ENCODE measurements around the gene BUD13.

Gene BUD13

DNA sequence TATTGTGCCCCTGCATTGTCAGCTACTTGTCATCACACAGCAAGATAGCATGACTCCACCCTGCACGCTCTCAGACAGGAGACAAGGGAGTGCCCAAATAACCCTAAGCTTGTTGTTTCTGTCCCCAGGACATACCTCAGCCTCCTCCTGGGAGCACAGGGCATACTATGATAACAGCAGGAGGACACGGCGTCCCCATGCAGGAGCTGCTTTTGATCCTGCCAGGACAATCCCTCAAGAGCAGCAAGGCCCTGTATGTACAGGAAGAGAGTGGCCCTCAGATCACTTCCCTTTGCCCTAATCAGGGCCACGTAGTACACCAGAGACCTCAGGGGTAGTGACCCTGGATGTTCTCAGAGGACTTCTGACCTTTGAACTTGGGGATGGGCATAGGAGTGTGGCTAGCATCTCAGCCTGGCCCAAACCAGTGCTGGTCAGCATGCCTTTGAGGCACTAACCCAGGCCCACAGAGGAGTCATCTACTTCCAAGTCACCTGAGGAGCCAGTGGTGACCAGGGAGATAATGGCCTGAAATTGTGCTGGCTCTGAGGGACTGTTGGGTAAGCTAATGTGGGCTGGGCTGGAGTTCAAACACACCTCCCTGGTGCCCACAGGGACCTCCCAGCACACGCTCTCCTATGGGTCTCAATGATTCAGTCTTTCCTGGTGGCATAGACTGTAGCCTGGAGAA is 41.1 kb upstream of the BUD13 start:
- no peak overlapping the region for H3K27ac Mint-ChIP-seq
- H3K36me3 Mint-ChIP-seq (ENCODE audit: low read depth), result no peaks in the 10 kb centered on the region
- H3K4me3 Mint-ChIP-seq, result no peak overlapping the region
- TF ChIP-seq, protein P1, sequence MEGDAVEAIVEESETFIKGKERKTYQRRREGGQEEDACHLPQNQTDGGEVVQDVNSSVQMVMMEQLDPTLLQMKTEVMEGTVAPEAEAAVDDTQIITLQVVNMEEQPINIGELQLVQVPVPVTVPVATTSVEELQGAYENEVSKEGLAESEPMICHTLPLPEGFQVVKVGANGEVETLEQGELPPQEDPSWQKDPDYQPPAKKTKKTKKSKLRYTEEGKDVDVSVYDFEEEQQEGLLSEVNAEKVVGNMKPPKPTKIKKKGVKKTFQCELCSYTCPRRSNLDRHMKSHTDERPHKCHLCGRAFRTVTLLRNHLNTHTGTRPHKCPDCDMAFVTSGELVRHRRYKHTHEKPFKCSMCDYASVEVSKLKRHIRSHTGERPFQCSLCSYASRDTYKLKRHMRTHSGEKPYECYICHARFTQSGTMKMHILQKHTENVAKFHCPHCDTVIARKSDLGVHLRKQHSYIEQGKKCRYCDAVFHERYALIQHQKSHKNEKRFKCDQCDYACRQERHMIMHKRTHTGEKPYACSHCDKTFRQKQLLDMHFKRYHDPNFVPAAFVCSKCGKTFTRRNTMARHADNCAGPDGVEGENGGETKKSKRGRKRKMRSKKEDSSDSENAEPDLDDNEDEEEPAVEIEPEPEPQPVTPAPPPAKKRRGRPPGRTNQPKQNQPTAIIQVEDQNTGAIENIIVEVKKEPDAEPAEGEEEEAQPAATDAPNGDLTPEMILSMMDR (IDR thresholded peaks at IDR 0.05; ENCODE audit: unreplicated experiment in 3 of 3), result no peak
- H3K9me3 Mint-ChIP-seq, result no peaks in the 10 kb centered on the region
- H3K27me3 Mint-ChIP-seq (ENCODE audit: low read depth), result no peaks in the 10 kb centered on the region
- no peaks in the 10 kb centered on the region for H3K4me1 Mint-ChIP-seq

DNA sequence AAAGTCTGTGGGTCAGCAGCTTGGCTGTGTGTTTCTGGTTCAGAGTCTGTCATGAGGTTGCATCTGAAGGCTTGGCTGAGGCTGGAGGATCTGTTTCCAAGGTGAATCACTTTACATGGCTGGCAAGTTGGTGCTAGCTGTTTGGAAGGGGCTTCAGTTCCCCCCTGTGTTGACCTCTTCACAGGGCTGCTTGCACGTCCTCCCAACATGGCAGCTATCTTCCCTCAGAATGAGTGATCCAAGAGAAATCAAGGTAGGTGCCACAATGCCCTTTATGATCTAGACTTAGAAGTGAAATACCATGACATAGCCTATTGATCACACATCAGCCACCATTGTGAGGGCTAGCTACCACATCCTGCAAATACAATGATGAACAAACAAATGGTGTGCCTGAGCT is 40.4 kb upstream of the BUD13 start:
- Mint-ChIP-seq H3K4me3 (no peak overlapping the region), H3K9me3 (no peaks in the 10 kb centered on the region), H3K36me3 (ENCODE audit: low read depth) (no peaks in the 10 kb centered on the region), H3K27ac (no peak overlapping the region), H3K4me1 (no peaks in the 10 kb centered on the region), H3K27me3 (ENCODE audit: low read depth) (no peaks in the 10 kb centered on the region)
- TF ChIP-seq, protein P1 (IDR thresholded peaks at IDR 0.05; ENCODE audit: unreplicated experiment in 3 of 3), result no peak

DNA sequence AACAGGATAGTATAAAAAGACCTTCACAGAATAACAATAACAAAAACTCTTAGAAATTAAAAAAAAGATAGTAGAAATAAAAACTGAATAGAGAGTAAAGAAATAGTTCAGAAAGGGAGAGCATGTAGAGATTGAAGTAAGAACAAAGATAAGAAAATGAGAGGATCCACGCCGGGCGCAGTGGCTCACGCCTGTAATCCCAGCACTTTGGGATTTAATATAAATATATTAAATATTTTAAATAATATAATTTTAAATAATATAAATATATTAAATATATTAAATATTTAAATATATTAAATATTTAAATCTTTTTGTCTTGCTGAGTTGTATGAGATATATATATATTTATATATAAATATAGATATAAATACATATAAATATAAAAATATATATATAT is 39.3 kb upstream of the BUD13 start:
- no peaks in the 10 kb centered on the region for H3K4me1 Mint-ChIP-seq
- no peak overlapping the region for H3K27ac Mint-ChIP-seq
- H3K4me3 Mint-ChIP-seq, result no peak overlapping the region
- no peaks in the 10 kb centered on the region for H3K27me3 Mint-ChIP-seq (ENCODE audit: low read depth)
- TF ChIP-seq, protein P1 (IDR thresholded peaks at IDR 0.05; ENCODE audit: unreplicated experiment in 3 of 3), result no peak
- no peaks in the 10 kb centered on the region for H3K36me3 Mint-ChIP-seq (ENCODE audit: low read depth)
- no peaks in the 10 kb centered on the region for H3K9me3 Mint-ChIP-seq

DNA sequence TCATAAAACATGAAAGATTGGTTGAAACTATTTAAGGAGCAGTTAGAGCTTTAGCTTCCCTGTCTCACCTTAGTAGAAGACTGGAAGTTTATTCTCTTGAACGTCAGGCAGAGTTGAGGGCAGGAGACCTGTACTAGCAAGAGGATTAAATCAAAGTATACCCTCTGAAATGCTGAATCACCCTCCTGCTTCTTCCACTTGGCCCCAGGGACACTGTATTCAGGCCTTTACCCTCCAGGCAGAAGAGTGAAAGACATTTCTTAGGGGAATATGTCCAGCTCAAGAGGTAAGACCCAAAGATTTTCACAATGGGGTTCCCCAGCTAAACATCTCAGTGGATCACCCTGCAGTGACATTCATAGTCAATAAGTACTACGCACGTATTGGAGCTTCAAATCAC is 38.4 kb upstream of the BUD13 start:
- TF ChIP-seq, protein P1 (IDR thresholded peaks at IDR 0.05; ENCODE audit: unreplicated experiment in 3 of 3), result no peak

DNA sequence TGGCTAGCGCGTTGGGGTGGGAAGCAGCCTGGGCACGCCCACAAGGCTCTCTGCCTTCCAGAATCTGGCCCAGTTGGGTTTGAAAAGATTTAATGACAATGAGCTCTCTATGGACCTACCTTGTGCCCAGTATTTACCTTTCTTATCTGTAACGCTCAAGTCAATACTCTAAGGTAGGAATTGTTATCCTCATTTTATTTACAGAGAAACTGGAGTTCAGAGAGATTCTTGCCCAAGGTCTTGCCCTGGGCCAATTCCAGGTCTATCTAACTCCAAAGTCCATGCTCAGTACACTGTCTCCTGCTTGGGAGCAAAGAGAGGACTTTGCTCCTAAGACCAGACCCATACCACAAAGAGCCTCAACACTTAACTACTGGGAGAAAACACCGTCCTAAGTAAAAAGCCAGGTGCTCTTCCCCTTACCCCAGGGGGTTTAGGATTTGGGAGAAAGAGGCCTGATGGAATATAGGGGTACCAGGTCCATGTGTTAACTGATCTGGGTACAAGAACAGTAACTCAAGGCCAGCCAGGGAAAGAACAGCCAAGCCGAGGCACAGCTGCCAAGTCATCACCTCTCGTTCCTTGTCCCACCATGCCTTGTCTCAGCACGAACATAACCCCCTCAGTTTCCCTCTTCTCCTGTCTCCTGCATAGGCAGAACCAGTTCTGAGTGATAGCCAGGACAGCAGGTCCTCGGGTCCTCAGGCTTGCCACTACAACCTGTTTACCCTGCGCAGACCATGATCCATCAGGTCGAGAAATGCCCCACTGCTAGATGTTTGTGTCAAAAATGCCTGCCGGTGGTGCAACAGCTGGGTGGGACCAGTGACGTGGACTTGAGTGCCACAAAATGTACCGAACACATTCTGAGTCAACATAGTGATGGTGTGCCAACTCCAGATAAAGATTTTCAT is 35.7 kb upstream of the BUD13 start:
- peaks cover 4% of the 10 kb centered on the region for H3K27me3 Mint-ChIP-seq (ENCODE audit: low read depth)
- no peak overlapping the region for H3K4me3 Mint-ChIP-seq
- TF ChIP-seq, protein P1 (IDR thresholded peaks at IDR 0.05; ENCODE audit: unreplicated experiment in 3 of 3), result no peak
- H3K36me3 Mint-ChIP-seq (ENCODE audit: low read depth), result no peaks in the 10 kb centered on the region
- H3K4me1 Mint-ChIP-seq, result no peaks in the 10 kb centered on the region
- no peak overlapping the region for H3K27ac Mint-ChIP-seq
- no peaks in the 10 kb centered on the region for H3K9me3 Mint-ChIP-seq

More for the DNA sequence above, 38.4 kb upstream of the BUD13 start:
- no peak overlapping the region for H3K4me3 Mint-ChIP-seq
- peaks cover 4% of the 10 kb centered on the region for H3K27me3 Mint-ChIP-seq (ENCODE audit: low read depth)
- H3K27ac Mint-ChIP-seq, result no peak overlapping the region
- no peaks in the 10 kb centered on the region for H3K4me1 Mint-ChIP-seq
- H3K9me3 Mint-ChIP-seq, result no peaks in the 10 kb centered on the region
- no peaks in the 10 kb centered on the region for H3K36me3 Mint-ChIP-seq (ENCODE audit: low read depth)

All from nephron (organoid).